AG20443 (cell line): ENCODE measurements around the gene PCDH20.
"Not testable (repeated sequence)": the region's sequence is repeated elsewhere in the genome, so short reads cannot be mapped to it uniquely, and the experiment has no call there.

ENCODE experiments used
- DNase-seq: peaks from one replicate; pipeline ENCODE4 v3.0.0; 2012; ENCODE audit warnings: low spot score, mixed read lengths

Gene PCDH20

GRCh38 chr13:61415749-61416148 lies at the start of gene PCDH20:
PCDH20 (minus strand) TSS chr13:61415849; CDS start chr13:61415158, 691 bp downstream.
- DNase-seq: no peak

- no peak for DNase-seq
These were observed 47.4 kb upstream of the PCDH20 start for GRCh38 chr13:61463024-61463423.

- no peak for DNase-seq
These were observed 37.5 kb upstream of the PCDH20 start for GRCh38 chr13:61453121-61453520.

- DNase-seq: no peak
These were observed 16.4 kb upstream of the PCDH20 start for GRCh38 chr13:61432029-61432428.

- no peak for DNase-seq
These were observed 8.3 kb upstream of the PCDH20 start for GRCh38 chr13:61423915-61424314.

GRCh38 chr13:61417086-61417570 lies 1.5 kb upstream of the PCDH20 start:
- DNase-seq: no peak

- peak; percentile 21 for DNase-seq
These were observed 459 bp downstream of the PCDH20 start for GRCh38 chr13:61415058-61415721.

GRCh38 chr13:61414686-61415057 lies 977 bp downstream of the PCDH20 start:
- DNase-seq: no peak

- no peak for DNase-seq
These were observed 1.8 kb downstream of the PCDH20 start for GRCh38 chr13:61413572-61414535.

- DNase-seq: peak; percentile 16
These were observed 4.9 kb downstream of the PCDH20 start for GRCh38 chr13:61410669-61411297.

- DNase-seq: no peak
These were observed 5.4 kb downstream of the PCDH20 start for GRCh38 chr13:61410266-61410665.

- DNase-seq: no peak
These were observed 7.1 kb downstream of the PCDH20 start for GRCh38 chr13:61408571-61408970.

GRCh38 chr13:61406275-61406674 lies 9.4 kb downstream of the PCDH20 start:
- no peak for DNase-seq

- DNase-seq: no peak
These were observed 19.5 kb downstream of the PCDH20 start for GRCh38 chr13:61396121-61396520.

GRCh38 chr13:61391426-61391825 lies 24.2 kb downstream of the PCDH20 start:
- no peak for DNase-seq

GRCh38 chr13:61387694-61388093 lies 28.0 kb downstream of the PCDH20 start:
- no peak for DNase-seq

GRCh38 chr13:61383111-61383510 lies 32.5 kb downstream of the PCDH20 start:
- no peak for DNase-seq

- no peak for DNase-seq
These were observed 45.1 kb downstream of the PCDH20 start for GRCh38 chr13:61370520-61370919.

GRCh38 chr13:61364690-61365089 lies 51.0 kb downstream of the PCDH20 start:
- DNase-seq: not testable (repeated sequence)

GRCh38 chr13:61362522-61362921 lies 53.1 kb downstream of the PCDH20 start:
- DNase-seq: no peak
